NAMALWA (cell line): Measurements from ENCODE around the gene ESPN.

Experiments
- DNase-seq: peaks from one replicate; pipeline ENCODE4 v3.0.0-alpha.2; 2015; ENCODE audit warnings: low spot score

ESPN gene

DNA sequence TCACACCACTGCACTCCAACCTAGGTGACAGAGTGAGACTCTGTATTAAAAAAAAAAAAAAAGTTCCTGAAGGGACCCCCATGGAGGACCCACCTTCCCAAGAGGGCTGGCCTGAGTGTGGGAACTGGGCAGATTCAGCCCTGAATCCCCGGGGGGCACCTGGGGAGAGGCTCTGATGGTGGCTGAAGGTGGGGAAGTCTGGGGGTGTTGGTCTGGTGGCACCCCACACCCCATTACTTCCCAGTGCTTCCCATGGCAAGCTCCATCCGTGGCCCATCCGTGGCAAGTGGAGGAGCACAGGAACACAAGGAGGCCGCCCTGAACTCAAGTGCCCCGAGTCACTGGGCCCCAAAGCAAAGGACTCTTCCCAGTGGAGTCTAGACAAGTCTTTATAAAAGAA is 42.2 kb downstream of the ESPN start:
- no peak for DNase-seq

DNA sequence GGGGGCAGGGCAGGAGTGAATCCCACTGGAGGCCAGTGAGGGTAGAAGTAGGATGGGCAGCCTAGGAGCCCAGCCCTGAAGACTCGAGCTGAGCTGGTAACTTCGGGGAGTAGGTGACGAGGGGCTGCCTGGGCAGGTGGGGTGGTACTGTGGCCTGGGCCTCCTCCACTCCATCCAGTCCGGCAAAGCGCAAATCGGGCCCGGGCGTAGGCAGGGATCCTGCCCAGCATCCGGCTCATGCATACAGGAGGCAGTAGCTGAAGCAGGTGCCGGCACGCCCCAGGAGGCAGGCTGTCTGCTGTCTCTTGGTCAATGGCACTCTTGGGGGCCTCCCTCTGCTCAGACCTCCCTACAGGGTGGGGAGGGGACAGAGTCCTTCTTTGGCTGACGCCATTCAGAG is 42.6 kb downstream of the ESPN start:
- no peak for DNase-seq

DNA sequence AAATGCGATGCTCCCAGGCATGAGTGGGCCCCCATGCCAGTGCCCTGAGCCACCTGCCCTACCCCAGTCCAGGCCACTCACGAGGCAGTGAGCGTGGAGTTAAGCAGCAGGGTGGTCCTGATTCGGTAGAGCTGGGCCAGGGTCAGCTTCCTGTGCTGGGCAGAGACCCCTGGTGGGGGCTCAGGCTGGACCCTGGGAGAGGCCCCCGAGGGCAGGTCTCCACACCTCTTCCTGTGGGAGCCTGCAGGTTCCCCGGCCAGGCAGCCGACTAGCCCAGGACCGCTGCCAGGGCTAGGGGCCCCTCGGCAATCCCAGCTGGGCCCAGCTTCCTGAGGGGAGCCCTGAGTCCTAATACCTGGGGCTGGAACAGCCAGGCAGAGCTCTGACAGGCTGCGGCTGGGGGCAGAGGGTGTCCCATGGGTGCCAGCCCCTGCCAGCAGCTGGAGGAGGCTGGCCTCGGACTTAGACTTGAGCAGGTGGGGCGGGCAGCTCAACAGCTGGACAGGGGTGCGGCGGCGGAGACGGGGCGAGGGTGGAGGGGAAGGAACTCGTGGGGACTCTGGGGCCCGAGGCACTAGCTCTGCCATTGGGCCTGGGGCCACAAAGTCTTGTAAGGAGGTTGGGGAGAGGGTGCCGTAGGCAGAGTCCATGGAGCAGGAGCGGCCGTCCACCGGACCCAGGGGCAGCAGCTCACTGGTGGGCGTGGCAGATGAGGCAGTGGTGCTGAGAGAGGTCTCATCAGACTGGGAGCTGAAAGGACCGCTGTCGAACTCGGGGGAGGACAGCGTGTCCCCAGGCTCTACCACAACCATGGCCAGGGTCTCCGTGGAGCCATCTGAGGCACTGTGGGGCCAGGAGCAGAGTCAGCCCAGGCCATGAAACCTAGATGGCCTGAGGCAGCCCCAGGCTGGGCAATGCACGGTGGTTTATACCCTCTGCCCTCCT is 43.4 kb downstream of the ESPN start:
- no peak for DNase-seq

DNA sequence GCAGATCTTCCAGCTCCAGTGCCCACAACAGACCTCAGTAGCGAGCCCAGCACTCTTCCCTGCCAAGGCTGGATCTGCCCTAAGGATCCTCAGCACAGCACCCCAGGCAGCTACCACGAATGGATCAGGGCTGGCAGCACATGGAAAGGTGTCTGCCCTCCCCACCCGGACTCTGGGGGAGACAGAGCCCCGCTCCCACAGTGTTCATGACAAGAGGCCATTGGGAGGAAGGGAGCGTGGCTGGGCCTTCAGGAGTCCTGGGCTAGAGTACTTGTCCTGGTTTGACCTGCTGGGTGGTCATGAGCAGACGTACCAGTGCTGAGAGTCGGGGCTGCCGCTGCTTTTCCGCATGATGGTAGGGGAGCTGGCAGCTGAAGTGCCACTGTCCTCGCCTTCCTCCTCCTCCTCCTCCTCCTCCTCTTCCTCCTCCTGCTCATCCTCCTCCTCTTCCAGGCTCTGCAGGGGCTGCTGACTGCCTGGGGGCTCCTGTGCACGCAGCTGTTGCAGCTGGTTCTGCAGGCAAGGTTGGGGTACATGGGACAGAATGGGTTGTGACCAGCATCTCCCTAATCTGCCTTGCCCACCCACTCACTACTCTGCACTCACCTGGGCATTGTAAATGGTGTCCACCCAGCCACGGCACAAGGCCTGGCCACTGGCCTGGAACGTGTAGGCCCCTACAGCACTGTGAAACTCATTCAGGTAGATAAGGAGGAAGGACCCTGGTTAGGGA is 44.3 kb downstream of the ESPN start:
- no peak for DNase-seq

DNA sequence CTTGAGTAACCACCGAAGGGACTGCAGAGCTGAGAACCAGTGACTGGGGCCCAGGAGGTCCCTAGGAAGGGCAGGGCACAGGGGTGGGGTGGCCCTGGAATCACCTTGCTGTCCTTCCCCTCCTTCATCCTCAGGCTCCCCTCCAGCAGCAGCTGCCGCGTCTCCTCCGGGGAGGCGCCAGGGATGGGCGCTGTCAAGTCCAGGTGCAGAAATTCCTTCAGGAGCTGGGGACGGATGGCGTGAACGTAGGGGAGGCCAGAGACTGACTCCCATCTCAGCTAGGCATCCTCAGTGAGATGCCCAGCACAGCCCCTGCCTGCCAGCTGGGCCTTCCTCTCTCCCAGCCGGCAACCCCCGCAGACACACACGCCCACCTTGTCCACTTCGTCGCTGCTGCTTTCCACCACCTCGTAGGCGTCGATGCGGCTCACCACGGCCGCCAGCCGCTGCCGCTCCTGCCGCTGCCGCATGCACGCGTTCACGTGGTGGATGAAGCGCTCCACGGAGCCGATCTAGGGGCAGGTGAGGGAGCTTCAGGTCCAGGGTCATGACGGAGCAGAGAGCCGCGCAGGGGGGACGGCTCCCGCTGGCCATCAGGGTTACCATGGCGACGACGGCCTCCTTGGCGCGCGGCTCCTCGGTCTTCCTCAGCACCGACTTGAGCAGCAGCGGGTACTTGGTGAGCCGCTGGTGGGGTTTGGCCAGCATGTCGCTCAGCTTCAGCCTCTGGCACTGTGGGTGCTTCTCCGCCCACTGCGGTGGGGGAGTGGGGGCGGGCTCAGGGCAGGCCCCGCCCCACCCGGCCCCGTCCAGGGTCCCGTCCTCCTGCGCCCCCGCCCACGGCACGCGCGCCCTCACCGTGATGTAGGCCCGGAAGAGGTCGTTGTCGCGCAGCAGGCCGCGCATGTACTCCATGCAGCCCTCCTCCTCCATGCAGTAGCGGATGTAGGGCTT is 45.8 kb downstream of the ESPN start:
- no peak for DNase-seq

DNA sequence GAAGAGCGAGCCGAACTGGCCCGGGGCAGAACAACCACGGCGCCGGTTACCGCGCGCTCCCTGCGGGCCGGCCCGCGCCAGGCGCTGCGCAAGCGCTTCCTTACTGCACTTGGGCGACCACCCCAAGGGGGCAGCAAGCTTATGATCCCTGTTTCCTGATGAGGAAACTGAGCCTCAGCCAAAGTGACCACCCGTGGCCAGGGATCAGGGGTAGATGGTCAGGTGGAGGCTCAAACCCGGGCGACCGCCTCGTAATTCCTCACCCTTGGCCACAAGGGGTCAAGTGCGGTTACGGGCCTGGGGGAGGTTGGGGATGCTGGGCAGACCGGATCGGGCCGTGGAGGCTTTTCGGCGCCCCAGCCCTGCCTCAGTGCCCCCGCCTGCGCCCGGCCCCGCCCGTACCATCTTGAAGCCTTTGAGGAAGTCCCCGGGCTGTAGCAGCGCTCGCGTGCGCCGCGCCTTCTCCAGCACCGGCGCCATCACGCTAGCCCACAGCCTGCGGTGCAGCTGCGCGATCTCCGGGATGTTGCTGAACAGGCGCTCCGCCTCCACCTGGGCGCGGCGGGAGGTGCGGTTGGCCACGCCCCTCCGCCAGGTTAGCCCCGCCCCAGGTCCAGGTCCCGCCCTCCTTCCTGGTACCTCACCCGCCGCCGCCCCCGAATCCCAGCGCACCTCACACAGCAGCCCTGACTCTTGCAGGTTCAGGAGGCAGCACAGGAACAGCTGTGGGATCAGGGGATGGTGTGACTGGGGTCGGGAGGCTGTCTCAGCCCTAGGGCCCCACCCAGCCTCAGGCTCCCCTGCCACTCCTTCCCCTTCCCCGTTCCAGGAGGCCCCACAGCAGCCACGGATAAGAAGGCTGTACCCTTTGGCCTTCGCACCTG is 46.8 kb downstream of the ESPN start:
- DNase-seq, result no peak

DNA sequence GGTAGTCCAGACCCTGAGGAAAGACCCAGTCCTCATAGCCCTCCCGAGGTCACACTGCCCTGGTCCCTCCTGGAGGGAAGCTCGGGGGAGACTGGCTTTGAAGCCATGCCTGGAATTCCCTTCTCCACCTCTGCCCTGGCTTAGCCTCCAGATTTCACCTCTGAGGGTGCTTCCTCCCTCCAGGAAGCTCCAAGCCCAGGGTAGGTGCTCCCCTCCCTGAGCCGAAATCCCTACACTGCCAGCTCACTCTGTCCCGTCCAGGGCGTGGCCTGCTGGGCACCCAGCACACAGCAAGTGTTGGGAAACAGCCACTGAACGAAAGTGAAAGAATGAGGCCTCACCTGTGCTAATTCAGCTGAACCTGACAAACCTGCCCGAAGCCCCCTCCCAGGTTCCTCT is 47.4 kb downstream of the ESPN start:
- no peak for DNase-seq

DNA sequence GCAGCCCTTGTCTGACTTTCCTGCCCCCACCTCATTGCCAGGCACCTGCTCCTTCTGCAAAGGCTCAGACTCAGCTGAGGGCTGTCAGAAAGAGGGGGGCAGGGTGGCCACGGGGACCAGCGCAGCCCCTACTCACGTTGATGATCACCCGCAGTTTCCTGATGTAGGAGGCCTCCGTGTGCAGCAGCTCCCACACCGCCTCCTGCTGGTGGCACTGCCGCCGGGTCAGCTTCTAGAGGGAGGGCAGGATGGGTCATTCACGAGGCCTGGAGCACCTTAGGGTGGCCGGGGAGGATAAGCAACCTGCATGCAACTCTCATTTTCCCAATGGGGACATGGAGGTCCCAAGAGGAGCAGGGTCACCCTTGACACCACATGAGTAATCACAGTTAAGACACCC is 47.8 kb downstream of the ESPN start:
- DNase-seq, result no peak

DNA sequence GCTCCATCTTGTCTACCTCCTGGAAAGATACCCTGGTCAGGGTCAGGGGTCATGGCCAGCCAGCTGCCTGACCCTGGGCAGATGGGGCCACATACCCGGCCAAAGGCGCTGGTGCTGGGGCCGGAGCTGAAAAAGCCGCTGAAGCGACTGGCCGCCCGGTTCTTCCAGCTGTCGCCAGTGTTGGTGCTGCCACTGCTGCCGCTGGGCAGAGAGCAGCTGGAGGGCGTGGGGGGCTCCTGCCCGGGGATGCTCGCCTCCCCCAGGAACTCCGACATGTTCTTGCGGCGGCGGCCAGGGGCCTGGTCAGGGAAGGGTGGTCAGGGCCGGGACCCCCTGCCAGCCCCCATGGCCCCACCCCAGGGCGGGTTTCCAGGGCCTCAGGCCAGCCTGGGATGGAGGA is 48.6 kb downstream of the ESPN start:
- no peak for DNase-seq

DNA sequence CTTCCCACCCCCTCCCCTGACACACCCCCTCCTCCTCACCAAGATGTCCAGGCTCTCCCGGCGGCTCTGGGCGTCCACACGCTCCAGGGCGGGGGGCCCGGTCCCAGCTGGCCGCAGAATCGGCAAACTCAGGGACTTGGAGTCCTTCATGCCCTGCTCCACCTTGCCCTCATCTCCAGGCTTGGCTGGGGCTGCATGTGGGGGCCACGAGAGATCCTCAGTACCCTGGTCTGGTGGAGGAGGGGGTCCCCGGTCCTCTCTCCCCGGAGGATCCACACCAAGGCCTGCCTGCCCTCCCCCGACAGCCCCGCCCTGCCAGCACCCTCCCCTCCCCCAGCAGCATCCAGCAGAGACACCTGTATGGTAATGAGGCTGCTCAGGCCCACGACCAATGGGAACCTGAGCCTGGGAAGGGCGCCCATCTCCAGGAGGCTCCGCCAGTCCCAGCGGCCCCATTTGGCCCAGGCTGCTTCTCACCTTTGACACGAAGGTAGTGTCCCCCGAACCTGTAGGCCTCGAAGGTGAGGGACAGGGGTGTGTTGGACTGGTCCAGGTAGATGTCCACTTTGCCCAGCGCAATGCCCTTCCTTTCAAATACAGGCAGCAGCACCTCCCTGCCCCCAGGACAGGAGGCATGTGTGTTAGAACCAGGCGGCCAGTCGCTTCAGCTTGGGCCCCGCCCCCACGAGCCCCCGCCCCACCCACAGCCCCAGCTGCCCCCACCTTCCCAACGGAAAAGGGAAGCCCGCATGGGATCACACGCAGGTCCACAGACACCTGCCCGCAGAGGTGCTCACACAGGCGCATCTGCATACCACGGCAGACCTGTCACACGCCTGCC is 49.6 kb downstream of the ESPN start:
- DNase-seq, result no peak

DNA sequence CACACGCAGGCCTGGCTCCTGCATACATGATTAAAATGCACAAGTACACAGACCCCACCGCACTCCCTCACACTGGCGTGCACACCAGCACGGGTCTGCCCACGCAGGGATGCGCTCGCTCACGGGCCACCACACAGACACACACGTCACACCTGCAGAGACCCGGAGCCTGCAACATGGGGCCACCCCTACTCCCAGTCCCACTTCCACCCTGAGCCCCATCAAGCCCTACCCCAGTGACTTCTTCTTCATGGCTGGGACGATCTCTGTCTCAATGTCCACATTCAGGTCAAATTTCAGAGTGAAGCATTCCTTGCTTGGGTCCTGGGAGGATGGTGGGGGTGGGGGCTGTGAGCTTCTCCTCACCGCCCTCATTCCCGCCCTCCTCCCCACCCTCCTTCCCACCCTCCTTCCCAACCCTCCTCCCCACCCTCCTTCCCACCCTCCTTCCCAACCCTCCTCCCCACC is 50.3 kb downstream of the ESPN start:
- no peak for DNase-seq

DNA sequence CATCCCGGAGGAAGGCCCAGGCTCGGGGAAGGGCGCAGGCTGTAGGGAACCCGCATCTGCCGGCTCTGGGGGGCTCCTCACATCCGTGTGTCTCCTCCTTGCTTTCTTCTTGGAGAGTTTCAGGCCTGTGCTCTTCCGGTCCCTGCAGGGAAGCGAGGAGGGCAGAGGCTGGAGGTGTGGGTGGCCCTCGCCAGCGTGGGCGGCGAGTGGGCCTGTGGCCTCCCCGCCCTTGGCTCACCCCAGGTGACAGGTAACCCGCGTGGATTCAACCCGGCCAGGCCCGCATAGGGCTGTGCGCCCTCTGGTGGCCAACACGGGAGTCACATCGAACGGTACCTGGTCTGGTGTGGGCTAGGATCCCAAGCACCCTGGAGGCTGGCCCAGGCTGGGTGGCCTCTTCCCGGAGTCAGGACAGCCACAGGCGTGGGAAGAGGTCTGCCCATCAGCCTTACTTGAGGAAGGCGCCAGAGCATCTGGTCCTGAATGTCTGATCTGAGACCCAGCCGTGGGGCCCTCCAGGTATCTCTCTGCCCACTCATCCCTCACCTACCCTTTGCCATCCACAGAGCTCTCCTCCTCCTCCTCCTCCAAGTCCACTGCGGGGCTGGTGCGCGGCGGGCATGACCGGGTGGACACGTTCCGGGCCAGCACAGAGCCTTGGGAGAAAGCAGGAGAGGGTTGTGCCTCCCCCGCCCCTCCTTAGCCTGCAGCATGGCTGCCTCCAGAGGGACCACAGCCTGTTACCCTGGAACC is 51.0 kb downstream of the ESPN start:
- DNase-seq, result peak; percentile 79

DNA sequence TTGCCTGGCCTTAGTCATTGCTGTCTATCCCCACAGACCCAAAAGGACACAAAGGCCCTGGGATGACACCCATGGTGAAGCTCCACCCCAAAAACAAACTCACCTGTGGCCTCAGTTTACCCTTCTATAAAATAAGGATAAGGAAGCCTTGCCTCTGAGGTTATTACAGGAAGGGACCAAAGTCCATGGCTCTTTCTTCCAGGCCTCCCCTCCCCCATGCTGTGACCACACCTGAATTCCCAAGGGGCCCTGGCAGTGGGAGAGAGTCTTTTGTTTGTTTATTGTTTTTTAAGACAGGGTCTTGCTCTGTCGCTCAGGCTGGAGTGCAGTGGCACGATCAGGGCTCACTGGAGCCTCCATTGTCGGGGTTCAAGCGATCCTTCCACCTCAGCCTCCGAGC is 51.9 kb downstream of the ESPN start:
- no peak for DNase-seq

DNA sequence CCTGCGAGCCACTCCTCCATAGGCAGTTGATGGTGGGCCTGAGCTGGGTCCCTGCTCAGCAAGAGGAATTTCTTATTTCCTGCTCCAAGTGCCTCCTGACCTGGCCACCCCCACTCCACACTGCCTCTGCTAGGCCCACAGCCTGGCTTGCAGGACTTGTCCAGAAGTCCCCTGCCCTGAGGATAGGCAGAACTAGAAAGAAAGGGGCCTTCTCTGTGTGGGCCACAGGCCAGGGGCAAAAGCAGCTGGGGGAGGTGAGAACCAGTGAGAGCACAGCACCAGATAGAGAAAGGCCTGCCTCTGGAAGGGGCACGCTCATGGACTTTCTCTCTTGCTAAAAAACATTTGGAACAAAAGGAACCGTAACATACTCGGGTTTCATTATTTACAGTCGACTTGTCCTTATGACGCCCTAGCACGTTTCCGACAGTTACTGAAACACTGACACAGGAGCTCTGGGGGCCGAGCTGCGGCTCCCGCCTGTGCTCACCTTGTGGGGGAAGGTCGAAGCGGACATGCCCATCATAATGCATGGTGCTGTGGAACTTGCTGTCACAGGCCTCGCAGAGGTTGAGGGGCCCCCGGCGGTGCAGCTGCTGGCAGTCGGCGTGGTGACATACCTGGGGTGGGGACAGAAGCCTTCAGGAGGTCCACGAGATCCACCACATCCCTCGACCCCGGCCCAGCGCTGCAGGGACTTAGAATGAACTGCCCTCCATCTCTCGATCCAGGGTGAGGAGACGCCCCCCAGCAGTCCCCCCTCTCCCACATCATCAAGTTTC is 52.7 kb downstream of the ESPN start:
- no peak for DNase-seq

DNA sequence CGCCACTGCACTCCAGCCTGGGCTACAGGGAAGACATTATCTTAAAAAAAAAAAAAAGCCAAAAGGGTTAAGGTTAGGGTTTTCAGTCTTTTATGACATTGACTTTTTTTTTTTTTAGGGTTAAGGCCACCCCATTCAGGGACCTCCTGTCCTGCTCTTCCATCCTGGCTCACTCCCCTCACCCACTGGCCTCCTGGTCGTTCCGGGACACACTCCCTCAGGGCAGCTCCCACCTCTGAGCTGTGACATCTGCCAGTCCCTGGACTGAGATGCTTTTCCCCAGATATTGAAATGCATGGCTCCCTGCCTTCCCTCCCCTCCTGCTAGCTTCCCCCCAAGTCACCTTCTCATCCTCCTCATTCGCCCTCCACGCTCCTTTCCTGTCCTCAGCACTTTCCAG is 57.2 kb downstream of the ESPN start:
- DNase-seq, result no peak

DNA sequence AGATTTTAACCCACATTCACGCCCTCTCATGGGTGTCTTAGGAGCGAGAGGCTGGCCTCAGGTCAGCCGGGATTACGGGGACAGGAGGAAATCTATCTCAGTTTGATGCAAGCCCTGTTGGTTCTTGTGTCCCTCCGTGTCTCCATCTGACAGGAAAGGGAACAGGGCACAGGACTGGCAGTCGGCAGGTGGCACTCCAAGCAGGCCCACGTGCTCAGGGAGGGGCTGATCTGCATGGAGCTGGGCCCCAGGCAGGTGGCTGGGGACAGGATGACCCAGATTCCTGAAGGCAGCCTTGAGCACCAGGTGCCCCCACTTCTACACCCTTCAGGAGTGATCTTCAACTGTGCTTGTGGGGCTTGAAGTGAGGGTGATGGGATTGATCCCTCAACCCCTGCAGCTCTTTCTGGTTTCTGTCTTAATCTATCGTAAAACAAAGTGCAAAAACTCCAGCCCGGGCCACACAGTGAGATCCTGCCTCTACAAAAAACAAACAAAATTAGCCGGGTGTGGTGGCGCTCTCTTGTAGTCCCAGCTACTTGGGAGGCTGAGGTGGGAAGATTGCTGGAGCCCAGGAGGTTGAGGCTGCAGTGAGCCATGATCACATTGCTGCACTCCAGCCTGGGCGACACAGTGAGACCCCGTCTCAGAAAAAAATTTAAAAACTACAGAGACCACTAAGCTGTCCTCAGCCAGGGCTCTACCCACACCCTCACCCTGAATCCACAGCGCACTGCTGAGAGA is 58.6 kb downstream of the ESPN start:
- DNase-seq, result no peak

DNA sequence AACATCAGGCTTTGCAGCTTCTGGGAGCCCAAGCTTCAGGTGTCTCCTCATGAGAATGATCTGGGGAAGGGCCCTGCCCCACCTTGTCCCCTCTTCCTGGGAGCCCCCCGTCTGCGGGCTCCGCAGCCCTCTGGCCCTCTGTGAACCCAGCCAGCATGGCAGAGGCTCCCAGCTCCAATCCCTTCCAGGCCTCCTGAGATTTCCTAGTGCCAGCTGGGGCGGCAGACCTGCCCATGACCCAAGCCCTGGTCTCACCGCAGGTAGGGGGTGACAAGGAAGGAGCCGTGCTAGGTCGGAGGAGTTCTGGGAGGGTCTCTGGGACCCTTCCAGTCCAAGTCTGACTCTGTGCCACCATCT is 59.2 kb downstream of the ESPN start:
- DNase-seq, result no peak

DNA sequence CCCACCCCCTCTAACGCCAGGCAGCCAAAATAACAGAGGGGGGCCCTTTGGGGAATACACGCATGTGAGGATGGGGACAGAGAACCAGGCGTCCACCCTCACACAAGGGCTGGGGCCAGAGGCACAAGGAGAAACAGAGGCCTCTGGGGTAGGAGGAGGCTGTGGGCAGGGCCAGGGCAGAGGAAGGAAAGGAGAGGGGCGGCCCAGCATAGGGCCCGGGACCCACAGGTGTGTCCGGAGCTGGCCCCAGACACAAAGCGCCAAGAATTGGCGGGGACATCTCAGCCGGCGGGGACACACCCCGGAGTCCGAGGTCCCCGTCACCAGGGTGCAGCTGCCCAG is 60.2 kb downstream of the ESPN start:
- DNase-seq, result no peak
